ENCODE measurements around the gene OSMR.

DNA sequence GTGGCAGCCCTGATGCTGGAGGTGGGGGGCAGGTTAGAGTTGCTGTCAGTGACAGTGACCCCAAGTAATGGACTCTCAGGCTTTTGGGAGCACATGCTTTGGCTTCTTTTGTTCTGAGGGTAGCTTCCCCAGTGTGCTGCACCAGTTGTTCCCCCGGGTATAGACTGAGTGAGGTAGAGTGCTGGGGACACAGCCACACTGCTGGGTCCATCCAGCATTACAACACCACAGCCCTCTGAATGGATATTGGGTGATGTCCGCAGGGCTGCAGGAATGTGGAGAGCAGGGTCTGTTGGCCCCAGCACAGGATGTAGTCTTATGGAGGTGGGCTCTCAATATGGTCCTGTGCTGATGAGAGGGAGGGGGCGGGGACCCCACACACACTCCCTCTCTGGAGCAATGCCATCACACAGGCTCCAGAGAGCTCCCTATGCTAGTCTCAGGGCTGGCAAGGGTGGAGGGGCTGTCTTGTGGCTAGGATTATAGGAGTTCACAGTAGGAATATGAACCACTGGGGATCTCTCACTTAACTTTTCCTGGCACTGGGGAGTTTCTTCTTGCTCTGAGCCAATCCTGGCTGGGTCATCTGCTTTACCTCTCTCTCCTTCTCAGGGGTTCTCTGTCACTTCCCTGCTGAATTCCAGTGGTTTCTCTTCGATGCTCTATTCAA is 20.7 kb downstream of the OSMR start:
- TF ChIP-seq, protein P1, sequence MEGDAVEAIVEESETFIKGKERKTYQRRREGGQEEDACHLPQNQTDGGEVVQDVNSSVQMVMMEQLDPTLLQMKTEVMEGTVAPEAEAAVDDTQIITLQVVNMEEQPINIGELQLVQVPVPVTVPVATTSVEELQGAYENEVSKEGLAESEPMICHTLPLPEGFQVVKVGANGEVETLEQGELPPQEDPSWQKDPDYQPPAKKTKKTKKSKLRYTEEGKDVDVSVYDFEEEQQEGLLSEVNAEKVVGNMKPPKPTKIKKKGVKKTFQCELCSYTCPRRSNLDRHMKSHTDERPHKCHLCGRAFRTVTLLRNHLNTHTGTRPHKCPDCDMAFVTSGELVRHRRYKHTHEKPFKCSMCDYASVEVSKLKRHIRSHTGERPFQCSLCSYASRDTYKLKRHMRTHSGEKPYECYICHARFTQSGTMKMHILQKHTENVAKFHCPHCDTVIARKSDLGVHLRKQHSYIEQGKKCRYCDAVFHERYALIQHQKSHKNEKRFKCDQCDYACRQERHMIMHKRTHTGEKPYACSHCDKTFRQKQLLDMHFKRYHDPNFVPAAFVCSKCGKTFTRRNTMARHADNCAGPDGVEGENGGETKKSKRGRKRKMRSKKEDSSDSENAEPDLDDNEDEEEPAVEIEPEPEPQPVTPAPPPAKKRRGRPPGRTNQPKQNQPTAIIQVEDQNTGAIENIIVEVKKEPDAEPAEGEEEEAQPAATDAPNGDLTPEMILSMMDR (IDR thresholded peaks at IDR 0.05) = no peak
- no peak for TF ChIP-seq POLR2A (IDR thresholded peaks at IDR 0.05)

All from testis (tissue), 2 donors.